DND-41 (cell line): ENCODE results near the gene RAB25.

ENCODE experiments used
- ATAC-seq: fragments of 200-7000 bp; cut with Tn5 transposase; 3 replicates; pipeline ENCODE4 v1.9.1; 2021; ENCODE audit warnings: low read depth; ENCODE audit not compliant: insufficient read depth
- DNase-seq: peaks from one replicate; pipeline ENCODE4 v3.0.0-alpha.2; 2020
- H2AFZ ChIP-seq: 2 replicates; pipeline ENCODE4 v1.6.0; 2012; ENCODE audit warnings: low read depth, low read length
- H3K27ac ChIP-seq: 2 replicates; pipeline ENCODE4 v1.5.1; 2012; ENCODE audit warnings: low read length, inconsistent platforms
- H3K27me3 ChIP-seq: fragments of 200-600 bp; sonication (generic); 2 replicates; pipeline ENCODE4 v1.6.0; 2012; ENCODE audit warnings: low read length, mild to moderate bottlenecking, inconsistent platforms; ENCODE audit not compliant: insufficient read depth, poor library complexity
- H3K36me3 ChIP-seq: 2 replicates; pipeline ENCODE4 v1.5.1; 2012; ENCODE audit warnings: low read length, inconsistent platforms; ENCODE audit not compliant: insufficient read depth
- H3K4me1 ChIP-seq: 2 replicates; pipeline ENCODE4 v1.5.1; 2012; ENCODE audit warnings: mild to moderate bottlenecking, low read length; ENCODE audit not compliant: insufficient read depth
- H3K4me2 ChIP-seq: 2 replicates; pipeline ENCODE4 v1.6.0; 2012; ENCODE audit warnings: mild to moderate bottlenecking, moderate library complexity, low read length, inconsistent platforms; ENCODE audit not compliant: insufficient read depth
- H3K4me3 ChIP-seq, 2 experiments: fragments of 200-600 bp in 1 of 2; shearing (Covaris generic) in 1 of 2; 2 replicates each; pipeline ENCODE4 v1.5.1; 2012 to 2016; ENCODE audit warnings: inconsistent platforms in 2 of 2, low read length in 2 of 2, mild to moderate bottlenecking in 2 of 2, low read depth in 1 of 2, moderate library complexity in 1 of 2
- H3K79me2 ChIP-seq: 2 replicates; pipeline ENCODE4 v1.6.0; 2012; ENCODE audit warnings: low read length, inconsistent platforms; ENCODE audit not compliant: insufficient read depth
- H3K9ac ChIP-seq: 2 replicates; pipeline ENCODE4 v1.6.0; 2012; ENCODE audit warnings: low read depth, mild to moderate bottlenecking, inconsistent platforms, low read length, moderate library complexity
- H3K9me3 ChIP-seq: 2 replicates; pipeline ENCODE4 v1.5.1; 2012; ENCODE audit warnings: low read length, moderate library complexity, mild to moderate bottlenecking, inconsistent platforms; ENCODE audit not compliant: insufficient read depth, severe bottlenecking
- H4K20me1 ChIP-seq: 2 replicates; pipeline ENCODE4 v1.6.0; 2012; ENCODE audit warnings: low read length; ENCODE audit not compliant: insufficient read depth
- CTCF ChIP-seq: IDR thresholded peaks from 2 replicates; pipeline ENCODE4 v1.5.1; 2012; ENCODE audit warnings: borderline replicate concordance, low read length, moderate library complexity, mild to moderate bottlenecking; ENCODE audit not compliant: poor library complexity, severe bottlenecking; ENCODE audit errors: extremely low read depth
- EZH2 ChIP-seq: IDR thresholded peaks from 3 replicates; pipeline ENCODE4 v1.6.1; 2012; ENCODE audit warnings: borderline replicate concordance, low read depth, mild to moderate bottlenecking, moderate library complexity, low read length, inconsistent platforms; ENCODE audit not compliant: severe bottlenecking

The RAB25 gene

GRCh38 chr1:156063997-156064285 is 3.0 kb downstream of the RAB25 start:
- no peaks in the 10 kb centered on the region for H4K20me1 ChIP-seq
- no peak overlapping the region for H3K27ac ChIP-seq
- H3K9me3 ChIP-seq = no peaks in the 10 kb centered on the region
- no peak for DNase-seq
- no peaks in the 10 kb centered on the region for H3K27me3 ChIP-seq
- H3K79me2 ChIP-seq = no peaks in the 10 kb centered on the region
- no peaks in the 10 kb centered on the region for H3K4me1 ChIP-seq
- H3K4me2 ChIP-seq = no peak overlapping the region
- H2AFZ ChIP-seq = no peak overlapping the region
- H3K36me3 ChIP-seq = no peaks in the 10 kb centered on the region
- TF ChIP-seq CTCF (no peak), EZH2 (no peak)
- H3K9ac ChIP-seq = no peak overlapping the region
- no peak for ATAC-seq
- H3K4me3 ChIP-seq = no peak overlapping the region

- Histone ChIP-seq H3K27ac (no peak overlapping the region), H4K20me1 (no peaks in the 10 kb centered on the region), H3K9ac (no peak overlapping the region), H3K27me3 (no peaks in the 10 kb centered on the region), H3K9me3 (no peaks in the 10 kb centered on the region), H3K79me2 (no peaks in the 10 kb centered on the region), H3K4me1 (no peaks in the 10 kb centered on the region), H3K4me3 (no peak overlapping the region), H3K4me2 (no peak overlapping the region), H2AFZ (no peak overlapping the region), H3K36me3 (no peaks in the 10 kb centered on the region)
- TF ChIP-seq CTCF (no peak), EZH2 (no peak)
- DNase-seq (no peak), ATAC-seq (no peak)
Observed at GRCh38 chr1:156064615-156065014, 3.7 kb downstream of the RAB25 start.

GRCh38 chr1:156065212-156065611 is 4.3 kb downstream of the RAB25 start:
- H3K27ac ChIP-seq = no peak overlapping the region
- no peaks in the 10 kb centered on the region for H3K79me2 ChIP-seq
- no peaks in the 10 kb centered on the region for H3K27me3 ChIP-seq
- H3K4me1 ChIP-seq = no peaks in the 10 kb centered on the region
- TF ChIP-seq EZH2 (no peak), CTCF (no peak)
- H2AFZ ChIP-seq = no peak overlapping the region
- no peaks in the 10 kb centered on the region for H3K36me3 ChIP-seq
- DNase-seq (no peak), ATAC-seq (no peak)
- H3K9me3 ChIP-seq = no peaks in the 10 kb centered on the region
- no peak overlapping the region for H3K4me2 ChIP-seq
- no peak overlapping the region for H3K9ac ChIP-seq
- H3K4me3 ChIP-seq = no peak overlapping the region
- H4K20me1 ChIP-seq = no peaks in the 10 kb centered on the region

GRCh38 chr1:156065871-156066270 is 4.9 kb downstream of the RAB25 start:
- no peak for TF ChIP-seq CTCF
- TF ChIP-seq EZH2 = no peak
- no peaks in the 10 kb centered on the region for H3K27me3 ChIP-seq
- no peak overlapping the region for H3K4me2 ChIP-seq
- H3K4me3 ChIP-seq = no peak overlapping the region
- no peak overlapping the region for H2AFZ ChIP-seq
- no peak overlapping the region for H3K27ac ChIP-seq
- H3K4me1 ChIP-seq = no peaks in the 10 kb centered on the region
- H3K9me3 ChIP-seq = no peaks in the 10 kb centered on the region
- DNase-seq = no peak
- no peaks in the 10 kb centered on the region for H3K36me3 ChIP-seq
- no peaks in the 10 kb centered on the region for H3K79me2 ChIP-seq
- no peaks in the 10 kb centered on the region for H4K20me1 ChIP-seq
- H3K9ac ChIP-seq = no peak overlapping the region
- no peak for ATAC-seq
